ENCODE results near the gene CYTH3.
A peak's percentile ranks its signal among the peaks of the same experiment; 100 is the strongest.
"Not testable (repeated sequence)": the region's sequence is repeated elsewhere in the genome, so short reads cannot be mapped to it uniquely, and the experiment has no call there.

Gene CYTH3

GRCh38 chr7:6226194-6226799, 46.1 kb downstream of the CYTH3 start:
- DNase-seq (ENCODE audit: low read depth in 1 of 2, low spot score in 1 of 2), result no peak
- TF ChIP-seq CTCF (IDR thresholded peaks at IDR 0.05; ENCODE audit: insufficient read depth, low read length) (no peak), POLR2AphosphoS5 (IDR thresholded peaks at IDR 0.05; ENCODE audit: low read depth) (no peak), GABPA (IDR thresholded peaks at IDR 0.05; ENCODE audit: low read depth) (no peak), SPI1 (IDR thresholded peaks at IDR 0.05; ENCODE audit: borderline replicate concordance, low read depth) (no peak), REST (IDR thresholded peaks at IDR 0.05; ENCODE audit: insufficient replicate concordance, low read depth) (no peak)
- Histone ChIP-seq H3K27me3 (ENCODE audit: insufficient read depth, poor library complexity, severe bottlenecking) (no peaks in the 10 kb centered on the region), H3K27ac (replicated peaks) (no peak overlapping the region), H3K4me3 (replicated peaks; ENCODE audit: insufficient read depth, low read length) (no peak overlapping the region)

GRCh38 chr7:6223411-6223810, 49.0 kb downstream of the CYTH3 start:
- not testable (repeated sequence) for H3K4me3 ChIP-seq (replicated peaks; ENCODE audit: insufficient read depth, low read length); DNase-seq (ENCODE audit: low read depth in 1 of 2, low spot score in 1 of 2); H3K27me3 ChIP-seq (ENCODE audit: insufficient read depth, poor library complexity, severe bottlenecking); H3K27ac ChIP-seq (replicated peaks)

GRCh38 chr7:6223010-6223409, 49.4 kb downstream of the CYTH3 start:
- H3K27ac ChIP-seq (replicated peaks); H3K27me3 ChIP-seq (ENCODE audit: insufficient read depth, poor library complexity, severe bottlenecking); DNase-seq (ENCODE audit: low read depth in 1 of 2, low spot score in 1 of 2); H3K4me3 ChIP-seq (replicated peaks; ENCODE audit: insufficient read depth, low read length): not testable (repeated sequence)

GRCh38 chr7:6221340-6222319, 50.8 kb downstream of the CYTH3 start:
- DNase-seq (ENCODE audit: low read depth in 1 of 2, low spot score in 1 of 2), result peak; percentile 63 to 73
- TF ChIP-seq SPI1 (IDR thresholded peaks at IDR 0.05; ENCODE audit: borderline replicate concordance, low read depth) (peak; percentile 49; the same call in 1 of the 2 replicates), GABPA (IDR thresholded peaks at IDR 0.05; ENCODE audit: low read depth) (no peak), POLR2AphosphoS5 (IDR thresholded peaks at IDR 0.05; ENCODE audit: low read depth) (peak; percentile 56), CTCF (IDR thresholded peaks at IDR 0.05; ENCODE audit: insufficient read depth, low read length) (no peak), REST (IDR thresholded peaks at IDR 0.05; ENCODE audit: insufficient replicate concordance, low read depth) (no peak)
- Histone ChIP-seq H3K27me3 (ENCODE audit: insufficient read depth, poor library complexity, severe bottlenecking) (no peaks in the 10 kb centered on the region), H3K27ac (replicated peaks) (no peak overlapping the region), H3K4me3 (replicated peaks; ENCODE audit: insufficient read depth, low read length) (no peak overlapping the region)

Data from HL-60 (cell line).